HUES64 (cell line): ENCODE measurements around the gene PBXIP1.
A peak's percentile ranks its signal among the peaks of the same experiment; 100 is the strongest.
"Not testable (repeated sequence)": the region's sequence is repeated elsewhere in the genome, so short reads cannot be mapped to it uniquely, and the experiment has no call there.

Experiments
- H3K27ac ChIP-seq: 2 replicates; pipeline ENCODE4 v1.7.0; 2013; ENCODE audit warnings: low read depth, low read length, inconsistent platforms
- H3K27me3 ChIP-seq: 2 replicates; pipeline ENCODE4 v1.6.1; 2013; ENCODE audit warnings: mild to moderate bottlenecking, low read length; ENCODE audit not compliant: insufficient read depth
- H3K36me3 ChIP-seq: 2 replicates; pipeline ENCODE4 v1.6.1; 2013; ENCODE audit warnings: mild to moderate bottlenecking, low read length; ENCODE audit not compliant: insufficient read depth
- H3K4me1 ChIP-seq: 2 replicates; pipeline ENCODE4 v1.6.1; 2013; ENCODE audit warnings: mild to moderate bottlenecking, low read length, moderate library complexity; ENCODE audit not compliant: insufficient read depth
- H3K4me3 ChIP-seq: 2 replicates; pipeline ENCODE4 v1.5.1; 2013; ENCODE audit warnings: mild to moderate bottlenecking, low read length, moderate library complexity
- H3K9ac ChIP-seq: 2 replicates; pipeline ENCODE4 v1.6.1; 2013; ENCODE audit warnings: mild to moderate bottlenecking, low read depth, low read length
- H3K9me3 ChIP-seq: 2 replicates; pipeline ENCODE4 v1.6.1; 2013; ENCODE audit warnings: low read depth, low read length; ENCODE audit not compliant: insufficient read depth
- WGBS: fragments of 150-250, 120-280 bp; methylation state at CpG from one replicate; pipeline ENCODE4 v1.1.7; 2013; ENCODE audit warnings: missing lambda C conversion rate; 5-methylcytosine and 5-hydroxymethylcytosine counted together

PBXIP1 gene

GRCh38 chr1:154977762-154978161 is 21.9 kb upstream of the PBXIP1 start:
- H3K9me3 ChIP-seq, H3K27me3 ChIP-seq, H3K4me3 ChIP-seq, H3K9ac ChIP-seq, H3K27ac ChIP-seq: not testable (repeated sequence)
- Histone ChIP-seq H3K4me1 (peaks cover 18% of the 10 kb centered on the region), H3K36me3 (peaks cover 36% of the 10 kb centered on the region)
- WGBS, result 87% methylated on average over 3 of the region's 3 CpGs

DNA sequence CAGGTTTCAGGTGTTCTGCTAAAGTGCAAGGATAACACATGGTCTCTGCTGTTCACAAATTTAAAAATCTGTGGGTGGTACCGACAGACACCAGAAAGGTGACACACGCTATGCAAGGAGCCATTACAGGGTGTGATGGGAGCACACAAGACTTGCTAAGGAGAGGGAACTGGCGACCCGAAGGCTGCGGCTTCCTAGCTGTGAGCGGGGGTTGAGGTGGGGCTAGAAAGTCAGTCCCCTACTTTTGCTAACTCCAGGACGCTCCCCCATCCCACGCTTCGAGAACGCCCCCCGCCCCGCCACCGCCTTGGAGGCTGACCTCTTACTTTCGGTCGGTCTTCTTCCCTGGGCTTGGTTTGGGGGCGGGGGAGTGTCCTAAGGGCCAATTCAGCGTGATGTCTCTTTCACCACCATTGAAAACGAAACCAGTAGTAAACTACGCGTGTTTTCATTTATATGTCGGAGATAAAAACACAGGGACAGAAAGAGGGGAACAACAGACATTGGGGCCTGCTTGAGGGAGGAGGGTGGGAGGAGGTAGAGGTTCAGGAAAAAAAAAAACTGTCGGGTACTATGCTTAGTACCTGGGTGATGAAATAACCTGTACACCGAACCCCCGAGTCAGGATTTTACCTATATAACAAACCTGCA is 19.6 kb upstream of the PBXIP1 start:
- peaks cover 26% of the 10 kb centered on the region for H3K36me3 ChIP-seq
- H3K9me3 ChIP-seq, result no peaks in the 10 kb centered on the region
- H3K27me3 ChIP-seq, result no peaks in the 10 kb centered on the region
- H3K4me3 ChIP-seq, result peak overlapping the region; percentile 81
- peak overlapping the region; percentile 79 for H3K9ac ChIP-seq
- peaks cover 25% of the 10 kb centered on the region for H3K4me1 ChIP-seq
- under 1% methylated on average over 21 of the region's 24 CpGs for WGBS
- H3K27ac ChIP-seq, result peak overlapping the region; percentile 100

GRCh38 chr1:154974808-154975408 is 19.0 kb upstream of the PBXIP1 start:
- Histone ChIP-seq H3K4me1 (peaks cover 25% of the 10 kb centered on the region), H3K4me3 (peak overlapping the region; percentile 81), H3K27ac (peak overlapping the region; percentile 100), H3K27me3 (no peaks in the 10 kb centered on the region), H3K9me3 (no peaks in the 10 kb centered on the region), H3K9ac (peak overlapping the region; percentile 79), H3K36me3 (peaks cover 22% of the 10 kb centered on the region)
- under 1% methylated on average over 30 of the region's 30 CpGs for WGBS

- Histone ChIP-seq H3K4me3 (peak within 1 kb of the TSS; percentile 81), H3K9me3 (no peaks in the 10 kb centered on the region), H3K27ac (peak within 1 kb of the TSS; percentile 100), H3K4me1 (peaks cover 25% of the 10 kb centered on the region), H3K36me3 (peaks cover 16% of the 10 kb centered on the region), H3K27me3 (no peaks in the 10 kb centered on the region), H3K9ac (peak within 1 kb of the TSS; percentile 90)
- under 1% methylated on average over 47 of the region's 47 CpGs for WGBS
These were observed 18.4 kb upstream of the PBXIP1 start, which contains the start of gene CKS1B for GRCh38 chr1:154974102-154974807. TSS of gene CKS1B (plus strand) at chr1:154974681. CDS start at chr1:154974746, 65 bp downstream.

GRCh38 chr1:154973344-154974101 is 17.6 kb upstream of the PBXIP1 start:
- under 1% methylated on average over 31 of the region's 37 CpGs for WGBS
- peak overlapping the region; percentile 81 for H3K4me3 ChIP-seq
- H3K4me1 ChIP-seq, result peaks cover 32% of the 10 kb centered on the region
- peaks cover 11% of the 10 kb centered on the region for H3K36me3 ChIP-seq
- H3K9ac ChIP-seq, result peak overlapping the region; percentile 90
- H3K9me3 ChIP-seq, result no peaks in the 10 kb centered on the region
- peak overlapping the region; percentile 100 for H3K27ac ChIP-seq
- no peaks in the 10 kb centered on the region for H3K27me3 ChIP-seq

DNA sequence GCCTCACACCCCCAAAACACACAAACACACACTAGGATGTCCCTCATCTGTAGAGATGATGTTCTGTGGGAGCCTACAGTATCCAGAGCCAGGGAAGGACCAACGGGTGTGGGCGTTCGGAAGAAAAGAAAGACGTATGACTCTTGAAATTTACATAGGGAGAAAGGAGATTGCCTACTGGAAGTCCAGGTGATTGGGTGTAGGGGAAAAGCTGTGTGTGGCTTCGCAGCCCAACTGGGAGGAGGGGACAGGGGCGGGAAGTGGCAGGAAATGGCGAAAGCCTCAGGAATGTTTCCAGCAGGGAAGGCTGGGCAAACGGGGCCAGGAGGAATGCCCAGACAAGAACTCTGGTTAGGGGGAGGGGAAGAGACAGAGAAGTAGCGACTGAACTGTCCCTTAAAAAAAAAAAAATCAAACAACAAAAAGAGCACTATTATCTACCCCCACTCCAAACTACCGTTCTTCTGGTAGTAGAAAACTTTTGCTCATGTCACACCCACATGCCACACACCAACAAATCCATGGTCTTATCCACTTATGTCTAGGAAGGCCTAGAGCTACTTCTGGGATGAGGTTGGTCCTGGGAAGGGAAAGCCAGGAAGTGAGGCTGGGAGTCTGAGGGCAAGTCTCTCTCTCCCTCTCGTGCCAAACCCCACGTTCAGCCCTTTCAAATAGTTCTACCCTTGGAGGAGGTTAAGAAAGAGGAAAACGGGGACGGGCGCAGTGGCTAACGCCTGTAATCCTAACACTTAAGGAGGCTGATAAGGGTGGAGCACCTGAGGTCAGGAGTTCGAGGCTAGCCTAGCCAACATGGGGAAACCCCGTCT is 16.8 kb upstream of the PBXIP1 start:
- peak overlapping the region; percentile 81 for H3K4me3 ChIP-seq
- no peaks in the 10 kb centered on the region for H3K27me3 ChIP-seq
- WGBS, result 3% methylated on average over 16 of the region's 18 CpGs
- peaks cover 33% of the 10 kb centered on the region for H3K4me1 ChIP-seq
- H3K27ac ChIP-seq, result peak overlapping the region; percentile 100
- peaks cover 11% of the 10 kb centered on the region for H3K36me3 ChIP-seq
- no peaks in the 10 kb centered on the region for H3K9me3 ChIP-seq
- H3K9ac ChIP-seq, result peak overlapping the region; percentile 90

DNA sequence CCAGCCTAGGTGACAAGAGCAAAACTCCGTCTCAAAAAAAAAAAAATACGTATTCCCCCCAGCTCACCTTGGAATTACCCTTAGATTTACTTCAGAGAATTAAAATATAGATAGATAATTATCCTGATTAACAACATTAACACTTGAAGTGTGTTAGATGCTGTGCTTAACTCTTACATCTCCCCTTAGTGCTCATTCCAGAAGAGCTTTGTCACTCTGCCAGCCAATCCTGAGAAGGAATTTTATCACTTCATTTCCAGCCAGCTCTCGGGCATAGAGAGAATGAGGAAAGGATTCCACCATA is 16.3 kb upstream of the PBXIP1 start:
- Histone ChIP-seq H3K9ac (peak overlapping the region; percentile 90), H3K4me3 (peak overlapping the region; percentile 81), H3K4me1 (peaks cover 33% of the 10 kb centered on the region), H3K36me3 (peaks cover 13% of the 10 kb centered on the region), H3K27ac (peak overlapping the region; percentile 100), H3K9me3 (no peaks in the 10 kb centered on the region), H3K27me3 (no peaks in the 10 kb centered on the region)
- 22% methylated on average over 2 of the region's 3 CpGs for WGBS

GRCh38 chr1:154971341-154971998 is 15.6 kb upstream of the PBXIP1 start:
- Histone ChIP-seq H3K27me3 (no peaks in the 10 kb centered on the region), H3K4me1 (peaks cover 29% of the 10 kb centered on the region), H3K9me3 (no peaks in the 10 kb centered on the region), H3K36me3 (peaks cover 20% of the 10 kb centered on the region), H3K9ac (peak overlapping the region; percentile 73), H3K4me3 (peak overlapping the region; percentile 71), H3K27ac (peak overlapping the region; percentile 100)
- WGBS, result 60% methylated on average over 10 of the region's 10 CpGs

DNA sequence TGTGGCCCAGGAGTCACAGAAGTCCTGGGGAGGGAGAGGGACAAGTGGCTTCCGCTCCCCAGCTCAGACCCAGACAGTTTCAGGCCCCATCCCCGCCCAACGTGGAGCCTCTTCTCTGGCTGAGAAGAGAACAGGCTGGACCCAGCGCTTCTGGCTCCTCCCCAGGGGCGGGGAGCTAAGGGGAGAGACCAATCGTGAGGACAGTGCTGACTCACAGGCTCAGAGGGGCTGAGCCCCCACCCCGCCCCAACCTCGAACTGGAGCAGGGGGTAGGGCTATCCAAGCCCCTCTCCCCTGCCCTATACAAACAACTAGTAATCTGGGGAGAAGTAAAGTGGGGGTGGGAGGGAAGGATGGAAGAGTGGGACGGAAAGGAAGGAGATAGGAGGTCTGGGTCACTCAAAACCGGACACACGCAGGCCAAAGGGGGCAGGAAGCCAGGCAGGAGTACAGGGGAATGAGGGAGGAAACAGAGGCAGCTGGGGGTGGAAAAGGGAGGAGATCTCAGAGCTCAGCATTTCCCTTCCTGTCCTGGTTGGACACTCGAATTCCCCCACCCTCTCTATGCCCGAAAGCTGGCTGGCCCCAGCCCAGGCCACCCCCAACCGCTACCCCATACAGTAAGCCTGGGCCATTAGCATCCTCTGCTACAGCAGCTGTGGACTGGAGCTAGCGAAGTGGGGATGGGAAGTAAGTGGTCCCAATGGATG is 14.9 kb upstream of the PBXIP1 start, which contains the start of gene SHC1:
SHC1 (minus strand) TSS at position 117 of the 710 bp plus-strand sequence. CDS start 221 bp downstream, outside the sequence.
- H3K9ac ChIP-seq, result peak within 1 kb of the TSS; percentile 73
- H3K27ac ChIP-seq, result peak within 1 kb of the TSS; percentile 100

More for the DNA sequence above, 14.9 kb upstream of the PBXIP1 start, which contains the start of gene SHC1:
- Histone ChIP-seq H3K4me3 (peak within 1 kb of the TSS; percentile 71), H3K4me1 (peaks cover 25% of the 10 kb centered on the region), H3K9me3 (no peaks in the 10 kb centered on the region), H3K36me3 (peaks cover 27% of the 10 kb centered on the region), H3K27me3 (no peaks in the 10 kb centered on the region)
- WGBS, result 1% methylated on average over 13 of the region's 15 CpGs
